HL-60 (cell line): Measurements from ENCODE around the gene S100A9.

ENCODE experiments used
- CTCF ChIP-seq: IDR thresholded peaks from one replicate; pipeline ENCODE4 v1.5.1; 2011; ENCODE audit warnings: low read length, control low read depth, inconsistent platforms; ENCODE audit not compliant: insufficient read depth
- GABPA ChIP-seq: IDR thresholded peaks from 2 replicates; pipeline ENCODE4 v1.6.1; 2012; ENCODE audit warnings: low read depth
- POLR2AphosphoS5 ChIP-seq: IDR thresholded peaks from 2 replicates; pipeline ENCODE4 v1.6.1; 2012; ENCODE audit warnings: low read depth

- TF ChIP-seq CTCF (no peak), POLR2AphosphoS5 (no peak), GABPA (no peak)
Measured at GRCh38 chr1:153361480-153362109, 3.9 kb downstream of the S100A9 start.
